Neural cell (in vitro differentiated cells): ENCODE measurements around the gene EXOC4. TPM values are rescaled to one million over a fixed set of nuclear protein-coding genes. Genes with fewer than 3 reads are reported as not detected.

ENCODE experiments used
- H2AFZ ChIP-seq: fragments of 200-600, 300-800 bp; sonication (generic), shearing (Covaris generic); 2 replicates; pipeline ENCODE4 v1.6.0; 2014; ENCODE audit warnings: low read depth, mild to moderate bottlenecking, antibody characterized with exemption, low read length, moderate library complexity
- H3F3A ChIP-seq: fragments of 200-600 bp; shearing (Covaris generic); 2 replicates; pipeline ENCODE4 v1.6.1; 2016; ENCODE audit warnings: mild to moderate bottlenecking, moderate library complexity, mixed read lengths, antibody characterized with exemption, low read length; ENCODE audit not compliant: insufficient read depth, poor library complexity, severe bottlenecking
- H3K27ac ChIP-seq: fragments of 200-600, 300-800 bp; sonication (generic), shearing (Covaris generic); 2 replicates; pipeline ENCODE4 v1.5.1; 2014; ENCODE audit warnings: mild to moderate bottlenecking, low read length, moderate library complexity
- H3K27me3 ChIP-seq: fragments of 300-800, 200-600 bp; sonication (generic), shearing (Covaris generic); 2 replicates; pipeline ENCODE4 v1.6.0; 2014; ENCODE audit warnings: mild to moderate bottlenecking, low read depth, low read length, moderate library complexity; ENCODE audit not compliant: insufficient read depth
- H3K36me3 ChIP-seq: fragments of 300-800, 200-600 bp; sonication (generic), shearing (Covaris generic); 2 replicates; pipeline ENCODE4 v1.5.1; 2014; ENCODE audit warnings: mild to moderate bottlenecking, antibody characterized with exemption, low read length, moderate library complexity; ENCODE audit not compliant: insufficient read depth
- H3K4me2 ChIP-seq: fragments of 300-800, 200-600 bp; sonication (generic), shearing (Covaris generic); 2 replicates; pipeline ENCODE4 v1.6.0; 2014; ENCODE audit warnings: mild to moderate bottlenecking, low read length
- H3K4me3 ChIP-seq: fragments of 300-800, 200-600 bp; sonication (generic), shearing (Covaris generic); 2 replicates; pipeline ENCODE4 v1.5.1; 2014; ENCODE audit warnings: mild to moderate bottlenecking, low read length, moderate library complexity
- H3K79me2 ChIP-seq: fragments of 200-600 bp; shearing (Covaris generic); replicated peaks from 2 replicates; pipeline ENCODE4 v1.6.0; 2014; ENCODE audit warnings: mild to moderate bottlenecking, low read length, moderate library complexity; ENCODE audit not compliant: insufficient read depth
- H3K9ac ChIP-seq: fragments of 300-800, 200-600 bp; sonication (generic), shearing (Covaris generic); 2 replicates; pipeline ENCODE4 v1.6.1; 2016; ENCODE audit warnings: mild to moderate bottlenecking, low read length, mixed read lengths
- H3K9me2 ChIP-seq: fragments of 200-600 bp; shearing (Covaris generic); 2 replicates; pipeline ENCODE4 v1.6.1; 2016; ENCODE audit warnings: mild to moderate bottlenecking, low read length, mixed read lengths; ENCODE audit not compliant: insufficient read depth
- H3K9me3 ChIP-seq: fragments of 200-600, 300-800 bp; sonication (generic), shearing (Covaris generic); 2 replicates; pipeline ENCODE4 v1.6.1; 2016; ENCODE audit warnings: mild to moderate bottlenecking, mixed run types, low read length, moderate library complexity, mixed read lengths
- H4K20me1 ChIP-seq: fragments of 200-600 bp; shearing (Covaris generic); 2 replicates; pipeline ENCODE4 v1.6.1; 2016; ENCODE audit warnings: mild to moderate bottlenecking, mixed run types; ENCODE audit not compliant: insufficient read depth
- CTCF ChIP-seq: fragments of 450-650 bp; IDR thresholded peaks from 2 replicates; pipeline ENCODE4 v1.5.1; 2014; ENCODE audit warnings: antibody characterized with exemption, mild to moderate bottlenecking, moderate library complexity; ENCODE audit not compliant: poor library complexity, severe bottlenecking
- EP300 ChIP-seq: fragments of 450-650 bp; conservative IDR thresholded peaks from 2 replicates; pipeline ENCODE4 v1.6.1; 2014; ENCODE audit warnings: antibody characterized with exemption, mild to moderate bottlenecking, moderate library complexity; ENCODE audit not compliant: poor library complexity, severe bottlenecking
- MXI1 ChIP-seq: fragments of 450-650 bp; conservative IDR thresholded peaks from 2 replicates; pipeline ENCODE4 v1.6.1; 2014; ENCODE audit warnings: antibody characterized with exemption, mild to moderate bottlenecking; ENCODE audit not compliant: poor library complexity, severe bottlenecking
- POLR2AphosphoS5 ChIP-seq: IDR thresholded peaks from 2 replicates; pipeline ENCODE4 v1.6.1; 2012
- RAD21 ChIP-seq: fragments of 450-650 bp; conservative IDR thresholded peaks from 2 replicates; pipeline ENCODE4 v1.6.1; 2014; ENCODE audit warnings: antibody characterized with exemption, mild to moderate bottlenecking, moderate library complexity
- REST ChIP-seq: IDR thresholded peaks from 2 replicates; pipeline ENCODE4 v1.6.1; 2012; ENCODE audit warnings: borderline replicate concordance
- SMC3 ChIP-seq: fragments of 450-650 bp; conservative IDR thresholded peaks from 2 replicates; pipeline ENCODE4 v1.6.1; 2014; ENCODE audit warnings: antibody characterized with exemption, mild to moderate bottlenecking, moderate library complexity; ENCODE audit not compliant: poor library complexity
- TAF1 ChIP-seq: IDR thresholded peaks from 2 replicates; pipeline ENCODE4 v1.6.1; 2012; ENCODE audit warnings: low read depth
- polyA plus RNA-seq: library from polyadenylated mRNA; depleted of rRNA; stranded (reverse); fragments of >200 nt; gene quantifications from 2 replicates; pipeline ENCODE4 v1.2.3, GENCODE V29; 2014

Gene EXOC4
- polyA plus RNA-seq, 1 donor from 2014 or later: 36.5 TPM

- Histone ChIP-seq H3K27ac (no peak overlapping the region), H3K79me2 (no peaks in the 10 kb centered on the region)
These were observed 566.8 kb downstream of the EXOC4 start for GRCh38 chr7:133819695-133820094.

GRCh38 chr7:133820584-133820983, 567.7 kb downstream of the EXOC4 start:
- no peaks in the 10 kb centered on the region for H3K79me2 ChIP-seq
- H3K4me2 ChIP-seq: no peak overlapping the region
- TF ChIP-seq REST (no peak), EP300 (no peak)
- no peaks in the 10 kb centered on the region for H4K20me1 ChIP-seq
- no peaks in the 10 kb centered on the region for H3K9me2 ChIP-seq
- no peaks in the 10 kb centered on the region for H3K9me3 ChIP-seq
- peaks cover 4% of the 10 kb centered on the region for H3K36me3 ChIP-seq
- no peak overlapping the region for H3K27ac ChIP-seq
- H3F3A ChIP-seq: no peaks in the 10 kb centered on the region
- H3K9ac ChIP-seq: no peak overlapping the region
- no peak overlapping the region for H3K4me3 ChIP-seq
- H3K27me3 ChIP-seq: no peaks in the 10 kb centered on the region
- H2AFZ ChIP-seq: no peak overlapping the region

More at GRCh38 chr7:133819695-133820094, 566.8 kb downstream of the EXOC4 start:
- Histone ChIP-seq H3K4me2 (no peak overlapping the region), H3F3A (no peaks in the 10 kb centered on the region), H2AFZ (no peak overlapping the region), H3K9me3 (no peaks in the 10 kb centered on the region), H3K4me3 (no peak overlapping the region), H3K27me3 (no peaks in the 10 kb centered on the region), H3K9me2 (no peaks in the 10 kb centered on the region), H3K36me3 (peaks cover 4% of the 10 kb centered on the region), H3K9ac (no peak overlapping the region), H4K20me1 (no peaks in the 10 kb centered on the region)
- no peak for TF ChIP-seq POLR2AphosphoS5
- TF ChIP-seq CTCF: no peak

GRCh38 chr7:133821171-133821570, 568.3 kb downstream of the EXOC4 start:
- no peak overlapping the region for H3K27ac ChIP-seq
- no peaks in the 10 kb centered on the region for H3K27me3 ChIP-seq
- H3K9ac ChIP-seq: no peak overlapping the region
- no peak overlapping the region for H3K4me3 ChIP-seq
- no peaks in the 10 kb centered on the region for H3K9me2 ChIP-seq
- peaks cover 4% of the 10 kb centered on the region for H3K36me3 ChIP-seq
- H2AFZ ChIP-seq: no peak overlapping the region
- H3K9me3 ChIP-seq: no peaks in the 10 kb centered on the region
- no peaks in the 10 kb centered on the region for H3K79me2 ChIP-seq
- no peaks in the 10 kb centered on the region for H4K20me1 ChIP-seq
- no peak overlapping the region for H3K4me2 ChIP-seq
- H3F3A ChIP-seq: no peaks in the 10 kb centered on the region
- no peak for TF ChIP-seq MXI1
- TF ChIP-seq POLR2AphosphoS5: no peak
- TF ChIP-seq EP300: no peak
- no peak for TF ChIP-seq CTCF
- no peak for TF ChIP-seq REST
- no peak for TF ChIP-seq TAF1
- TF ChIP-seq SMC3: no peak
- TF ChIP-seq RAD21: no peak
